Cardiac septum (tissue), 1 donor: ENCODE data around the gene LY6G6D. TPM values are rescaled to one million over a fixed set of nuclear protein-coding genes. Genes with fewer than 3 reads are reported as not detected.

Experiments used
- DNase-seq: peaks from one replicate; pipeline ENCODE4 v3.0.0-alpha.2; 2020; ENCODE audit warnings: low spot score
- intact Hi-C: fragments of 100-400 bp; cut with DNase I; formaldehyde crosslinking; loops from one replicate; pipeline ENCODE4 v1.14.0; 2022
- total RNA-seq: library from RNA; stranded (reverse); fragmentation: NEBNext Ultra II Directional; extraction: Animal tissue kit (Norgen Biotek cat#: 25700); gene quantifications from one replicate; pipeline ENCODE4 v1.2.1, GENCODE V29; 2021
- donor health status: DM: no; HTN: no; CAD: no.

The LY6G6D gene
- total RNA-seq, 1 donor from 2014 or later, result not detected

- no peak for DNase-seq
- intact Hi-C loops, result no loop called here
Observed at GRCh38 chr6:31712296-31712695, 2.9 kb upstream of the LY6G6D start.

- intact Hi-C loops, result no loop called here
- no peak for DNase-seq
Observed at GRCh38 chr6:31713465-31713864, 1.7 kb upstream of the LY6G6D start.

GRCh38 chr6:31713991-31714684, 1.0 kb upstream of the LY6G6D start:
- intact Hi-C loops, result no loop called here
- DNase-seq, result no peak

GRCh38 chr6:31717499-31718222, 2.5 kb downstream of the LY6G6D start:
- DNase-seq, result no peak
- intact Hi-C loops, result no loop called here

GRCh38 chr6:31718265-31718664, 3.1 kb downstream of the LY6G6D start:
- no peak for DNase-seq
- intact Hi-C loops, result no loop called here

GRCh38 chr6:31719001-31719400, 3.9 kb downstream of the LY6G6D start:
- DNase-seq, result no peak
- intact Hi-C loops, result no loop called here

- DNase-seq, result no peak
- intact Hi-C loops, result no loop called here
Observed at GRCh38 chr6:31720196-31720770, 5.1 kb downstream of the LY6G6D start.

GRCh38 chr6:31721351-31722020, 6.3 kb downstream of the LY6G6D start, which contains the start of gene LY6G6C:
Gene LY6G6C (minus strand): TSS chr6:31721746. CDS start chr6:31721679, 67 bp downstream.
- DNase-seq, result no peak
- intact Hi-C loops, result no loop called here

- no peak for DNase-seq
- intact Hi-C loops, result no loop called here
Observed at GRCh38 chr6:31722173-31722572, 7.0 kb downstream of the LY6G6D start.

GRCh38 chr6:31723245-31723979, 8.3 kb downstream of the LY6G6D start, which contains the start of gene MPIG6B:
Gene MPIG6B (plus strand): TSS chr6:31723373. CDS start chr6:31723384, 11 bp downstream.
- DNase-seq, result no peak
- intact Hi-C loops, result no loop called here

- intact Hi-C loops, result no loop called here
Observed at GRCh38 chr6:31723980-31724691, 9.0 kb downstream of the LY6G6D start.

GRCh38 chr6:31725502-31726350, 10.6 kb downstream of the LY6G6D start:
- intact Hi-C loops, result loop anchor here (5.0 kb wide), 1 partner anchor 37 kb away; the partner anchor contains the start of gene SAPCD1
- DNase-seq, result no peak

More at GRCh38 chr6:31723980-31724691, 9.0 kb downstream of the LY6G6D start:
- no peak for DNase-seq

- no peak for DNase-seq
- intact Hi-C loops, result loop anchor here (5.0 kb wide), 1 partner anchor 35 kb away; the partner anchor contains the start of gene SAPCD1
Observed at GRCh38 chr6:31727034-31727716, 12.0 kb downstream of the LY6G6D start.

GRCh38 chr6:31727717-31728671, 12.8 kb downstream of the LY6G6D start:
- no peak for DNase-seq
- intact Hi-C loops, result loop anchor here (2.0 to 5.0 kb wide), 3 partner anchors 25 to 107 kb away; partner anchors contain the start of genes ABHD16A and SAPCD1

- DNase-seq, result no peak
- intact Hi-C loops, result loop anchor here (2.0 to 5.0 kb wide), 3 partner anchors 26 to 106 kb away; partner anchors contain the start of genes ABHD16A and SAPCD1
Observed at GRCh38 chr6:31728767-31729514, 13.8 kb downstream of the LY6G6D start, which contains the start of gene DDAH2. Gene DDAH2 (minus strand): TSS chr6:31729299. CDS start chr6:31729161, 138 bp downstream.
